GM21367 (cell line): ENCODE data around the gene TMEM271.
"Not testable (repeated sequence)": the region's sequence is repeated elsewhere in the genome, so short reads cannot be mapped to it uniquely, and the experiment has no call there.

Experiments
- ATAC-seq: cut with Tn5 transposase; IDR thresholded peaks from one replicate; pipeline ENCODE4 v1.9.1; 2021; ENCODE audit not compliant: unreplicated experiment

The TMEM271 gene

GRCh38 chr4:566508-567295, 9.4 kb downstream of the TMEM271 start:
- no peak for ATAC-seq

GRCh38 chr4:566035-566434, 10.1 kb downstream of the TMEM271 start:
- ATAC-seq = no peak

- ATAC-seq = not testable (repeated sequence)
Measured at GRCh38 chr4:565614-566013, 10.5 kb downstream of the TMEM271 start.

- ATAC-seq = not testable (repeated sequence)
Measured at GRCh38 chr4:562458-562857, 13.6 kb downstream of the TMEM271 start.

GRCh38 chr4:561426-561825, 14.7 kb downstream of the TMEM271 start:
- ATAC-seq = no peak

- ATAC-seq = no peak
Measured at GRCh38 chr4:560731-561291, 15.3 kb downstream of the TMEM271 start.

GRCh38 chr4:560061-560460, 16.0 kb downstream of the TMEM271 start:
- ATAC-seq = no peak

GRCh38 chr4:555566-556275, 20.4 kb downstream of the TMEM271 start:
- ATAC-seq = no peak

- not testable (repeated sequence) for ATAC-seq
Measured at GRCh38 chr4:554793-555320, 21.2 kb downstream of the TMEM271 start.

- no peak for ATAC-seq
Measured at GRCh38 chr4:552019-552418, 24.1 kb downstream of the TMEM271 start.

GRCh38 chr4:550268-550667, 25.8 kb downstream of the TMEM271 start:
- not testable (repeated sequence) for ATAC-seq

GRCh38 chr4:548976-549375, 27.1 kb downstream of the TMEM271 start:
- no peak for ATAC-seq

GRCh38 chr4:545612-546011, 30.5 kb downstream of the TMEM271 start:
- ATAC-seq = no peak

- no peak for ATAC-seq
Measured at GRCh38 chr4:544386-545105, 31.5 kb downstream of the TMEM271 start.

GRCh38 chr4:541271-541670, 34.8 kb downstream of the TMEM271 start:
- ATAC-seq = no peak

- ATAC-seq = no peak
Measured at GRCh38 chr4:538542-539142, 37.5 kb downstream of the TMEM271 start.

GRCh38 chr4:537436-538264, 38.4 kb downstream of the TMEM271 start:
- no peak for ATAC-seq

- no peak for ATAC-seq
Measured at GRCh38 chr4:536351-536972, 39.6 kb downstream of the TMEM271 start.

- ATAC-seq = no peak
Measured at GRCh38 chr4:535924-536281, 40.2 kb downstream of the TMEM271 start.
